Erythroblast (primary cell): ENCODE results near the gene CYB561.

Experiments used
- GATA1 ChIP-seq: IDR thresholded peaks from 2 replicates; pipeline ENCODE4 v1.6.1; 2011; ENCODE audit warnings: low read depth, mild to moderate bottlenecking, control low read depth, low read length, moderate library complexity
- POLR2A ChIP-seq: IDR thresholded peaks from 2 replicates; pipeline ENCODE4 v1.6.1; 2011; ENCODE audit warnings: mild to moderate bottlenecking, low read length

DNA sequence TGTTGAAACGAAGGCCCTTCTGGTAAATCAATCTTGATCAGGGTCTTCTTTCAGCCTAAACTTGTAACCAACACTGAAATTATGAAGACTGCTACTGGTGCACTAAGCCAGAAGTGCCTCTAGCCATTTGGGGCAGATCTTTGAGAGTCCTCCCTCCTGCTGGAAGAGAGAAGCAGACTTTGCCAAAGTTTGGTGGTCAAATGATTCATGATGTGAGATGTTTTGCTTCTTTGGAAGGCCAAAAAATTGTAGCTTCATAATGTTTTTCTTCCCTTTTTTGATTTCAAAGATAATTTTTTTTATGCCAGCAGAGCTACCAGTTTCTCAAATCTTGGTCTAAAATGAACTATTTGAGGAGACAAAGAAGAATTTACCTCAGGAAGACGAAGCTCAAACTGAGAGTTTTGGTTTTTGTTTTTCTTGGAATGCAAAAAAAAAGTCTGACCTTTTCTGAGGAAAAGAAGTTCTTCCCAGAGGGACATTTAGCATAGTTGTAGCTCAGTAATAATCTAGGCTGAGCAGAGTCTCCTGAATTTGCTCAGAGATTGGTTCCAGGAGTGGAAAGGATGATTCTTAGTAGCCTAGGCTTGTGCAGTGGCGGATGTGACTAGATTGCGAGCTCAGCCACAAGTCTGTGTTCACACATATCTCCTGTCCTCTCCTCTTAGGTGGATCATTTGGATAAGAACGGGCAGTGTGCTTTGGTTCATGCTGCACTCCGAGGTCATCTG, 50.9 kb downstream of the CYB561 start:
- TF ChIP-seq POLR2A = no peak
- TF ChIP-seq GATA1 = no peak
